H9 (cell line): ENCODE results near the gene ASS1. TPM values are rescaled to one million over a fixed set of nuclear protein-coding genes. Genes with fewer than 3 reads are reported as not detected.
A peak's percentile ranks its signal among the peaks of the same experiment; 100 is the strongest.

ENCODE experiments used
- DNase-seq: peaks from one replicate; pipeline ENCODE4 v3.0.0-alpha.2; 2017
- H2AFZ ChIP-seq: one replicate; pipeline ENCODE4 v1.6.1; 2013; ENCODE audit warnings: mild to moderate bottlenecking, low read length, control low read depth, moderate library complexity
- H2AK5ac ChIP-seq: 2 replicates; pipeline ENCODE4 v1.6.1; 2013; ENCODE audit warnings: low read length, control low read depth, mixed read lengths; ENCODE audit not compliant: insufficient read length
- H2BK120ac ChIP-seq: one replicate; pipeline ENCODE4 v1.6.1; 2013; ENCODE audit warnings: low read depth, mild to moderate bottlenecking, low read length, control low read depth, inconsistent platforms; ENCODE audit not compliant: poor library complexity, severe bottlenecking
- H2BK12ac ChIP-seq: 2 replicates; pipeline ENCODE4 v1.6.1; 2013; ENCODE audit warnings: low read length, control low read depth, mixed read lengths, low read depth; ENCODE audit not compliant: insufficient read length
- H2BK15ac ChIP-seq: 2 replicates; pipeline ENCODE4 v1.6.1; 2013; ENCODE audit warnings: low read depth, low read length, control low read depth
- H2BK20ac ChIP-seq: one replicate; pipeline ENCODE4 v1.6.1; 2013; ENCODE audit warnings: low read depth, mild to moderate bottlenecking, low read length, control low read depth, inconsistent platforms; ENCODE audit not compliant: poor library complexity, severe bottlenecking
- H2BK5ac ChIP-seq: 2 replicates; pipeline ENCODE4 v1.6.1; 2013; ENCODE audit warnings: low read length, control low read depth, mixed read lengths; ENCODE audit not compliant: insufficient read length
- H3K14ac ChIP-seq: 2 replicates; pipeline ENCODE4 v1.6.1; 2013; ENCODE audit warnings: low read length, control low read depth; ENCODE audit not compliant: insufficient read depth
- H3K18ac ChIP-seq: 2 replicates; pipeline ENCODE4 v1.6.1; 2013; ENCODE audit warnings: low read depth, mild to moderate bottlenecking, mixed read lengths, low read length, control low read depth; ENCODE audit not compliant: insufficient read length
- H3K23ac ChIP-seq: 2 replicates; pipeline ENCODE4 v1.6.1; 2013; ENCODE audit warnings: low read length, control low read depth, mixed read lengths, low read depth; ENCODE audit not compliant: insufficient read length
- H3K23me2 ChIP-seq: 2 replicates; pipeline ENCODE4 v1.6.1; 2013; ENCODE audit warnings: low read depth, mild to moderate bottlenecking, mixed read lengths, low read length, control low read depth; ENCODE audit not compliant: insufficient read length, poor library complexity, severe bottlenecking
- H3K27ac ChIP-seq: 2 replicates; pipeline ENCODE4 v1.5.1; 2013; ENCODE audit warnings: low read length, control low read depth, mixed read lengths, low read depth; ENCODE audit not compliant: insufficient read length
- H3K27me3 ChIP-seq: 2 replicates; pipeline ENCODE4 v1.6.1; 2013; ENCODE audit warnings: low read length, control low read depth, inconsistent platforms; ENCODE audit not compliant: insufficient read depth
- H3K4ac ChIP-seq: 2 replicates; pipeline ENCODE4 v1.6.1; 2013; ENCODE audit warnings: low read depth, mild to moderate bottlenecking, control low read depth, inconsistent platforms, low read length, moderate library complexity
- H3K4me1 ChIP-seq: 2 replicates; pipeline ENCODE4 v1.6.1; 2013; ENCODE audit warnings: low read length, control low read depth, inconsistent platforms; ENCODE audit not compliant: insufficient read depth
- H3K4me2 ChIP-seq: 2 replicates; pipeline ENCODE4 v1.6.1; 2013; ENCODE audit warnings: low read length, control low read depth, mixed read lengths; ENCODE audit not compliant: insufficient read length, insufficient read depth
- H3K56ac ChIP-seq: 2 replicates; pipeline ENCODE4 v1.6.1; 2013; ENCODE audit warnings: low read depth, mild to moderate bottlenecking, mixed read lengths, low read length, control low read depth; ENCODE audit not compliant: insufficient read length
- H3K79me1 ChIP-seq: 2 replicates; pipeline ENCODE4 v1.6.1; 2013; ENCODE audit warnings: low read depth, mild to moderate bottlenecking, moderate library complexity, low read length, control low read depth, inconsistent platforms; ENCODE audit not compliant: insufficient read depth, poor library complexity, severe bottlenecking
- H3K79me2 ChIP-seq: 2 replicates; pipeline ENCODE4 v1.6.1; 2013; ENCODE audit warnings: low read length, control low read depth, inconsistent platforms; ENCODE audit not compliant: insufficient read depth
- H3K9ac ChIP-seq: 2 replicates; pipeline ENCODE4 v1.6.1; 2013; ENCODE audit warnings: low read length, control low read depth, mixed read lengths; ENCODE audit not compliant: insufficient read length; ENCODE audit errors: extremely low read depth
- H3K9me3 ChIP-seq: one replicate; pipeline ENCODE4 v1.6.1; 2013; ENCODE audit warnings: low read depth, low read length, inconsistent platforms; ENCODE audit not compliant: control insufficient read depth
- H3T11ph ChIP-seq: one replicate; pipeline ENCODE4 v1.6.1; 2013; ENCODE audit warnings: mild to moderate bottlenecking, low read length, control low read depth, inconsistent platforms
- H4K20me1 ChIP-seq: one replicate; pipeline ENCODE4 v1.6.1; 2013; ENCODE audit not compliant: control insufficient read depth, insufficient read length, insufficient read depth
- H4K5ac ChIP-seq: 2 replicates; pipeline ENCODE4 v1.6.1; 2013; ENCODE audit warnings: low read depth, mild to moderate bottlenecking, mixed read lengths, low read length, control low read depth; ENCODE audit not compliant: insufficient read length
- H4K8ac ChIP-seq: replicated peaks from 2 replicates; pipeline ENCODE4 v1.6.1; 2013; ENCODE audit warnings: low read length, control low read depth, mixed read lengths, low read depth; ENCODE audit not compliant: insufficient read length
- H4K91ac ChIP-seq: 2 replicates; pipeline ENCODE4 v1.6.1; 2013; ENCODE audit warnings: low read depth, mild to moderate bottlenecking, moderate library complexity, mixed read lengths, low read length, control low read depth; ENCODE audit not compliant: insufficient read length
- H3K27ac Mint-ChIP-seq, 3 experiments: 2 replicates in 2 of 3; 3 replicates in 1 of 3; pipeline ENCODE4 v1.8.0; 2020 to 2021; ENCODE audit warnings: mixed read lengths in 3 of 3, mild to moderate bottlenecking in 1 of 3, moderate library complexity in 1 of 3
- H3K27me3 Mint-ChIP-seq: 2 replicates; pipeline ENCODE4 v1.8.0; 2021; ENCODE audit warnings: low read depth, mild to moderate bottlenecking, moderate library complexity, mixed read lengths
- H3K36me3 Mint-ChIP-seq, 3 experiments: 2 replicates in 2 of 3; 3 replicates in 1 of 3; pipeline ENCODE4 v1.8.0; 2020 to 2021; ENCODE audit warnings: low read depth in 3 of 3, mixed read lengths in 3 of 3; ENCODE audit not compliant: insufficient read depth in 1 of 3
- H3K4me1 Mint-ChIP-seq, 2 experiments: 2 replicates each; pipeline ENCODE4 v1.8.0; 2020; ENCODE audit warnings: mixed read lengths in 2 of 2
- H3K4me3 Mint-ChIP-seq, 2 experiments: 2 replicates in 1 of 2; 3 replicates in 1 of 2; pipeline ENCODE4 v1.8.0; 2020 to 2021; ENCODE audit warnings: mild to moderate bottlenecking in 2 of 2, mixed read lengths in 2 of 2, moderate library complexity in 1 of 2
- H3K9me3 Mint-ChIP-seq, 2 experiments: 2 replicates in 1 of 2; 3 replicates in 1 of 2; pipeline ENCODE4 v1.8.0; 2020; ENCODE audit warnings: mild to moderate bottlenecking in 2 of 2, mixed read lengths in 2 of 2, moderate library complexity in 1 of 2
- CTCF ChIP-seq: fragments of 200-600 bp; sonication (generic); conservative IDR thresholded peaks from 3 replicates; pipeline ENCODE4 v1.8.0; 2021; ENCODE audit warnings: antibody characterized with exemption, mild to moderate bottlenecking
- WGBS: extraction: QIAGEN DNeasy Blood & Tissue Kit; methylation state at CpG from one replicate; pipeline ENCODE4 v1.1.7; 2013; ENCODE audit warnings: missing lambda C conversion rate, low lambda C conversion rate, mixed read lengths; ENCODE audit not compliant: insufficient read length; ENCODE audit errors: extremely low coverage; 5-methylcytosine and 5-hydroxymethylcytosine counted together
- total RNA-seq: library from RNA; stranded (reverse); gene quantifications from 2 replicates; pipeline ENCODE4 v1.2.1, GENCODE V29; 2021

Gene ASS1
- total RNA-seq, 1 experiment from 2014 or later, result 118 TPM

DNA sequence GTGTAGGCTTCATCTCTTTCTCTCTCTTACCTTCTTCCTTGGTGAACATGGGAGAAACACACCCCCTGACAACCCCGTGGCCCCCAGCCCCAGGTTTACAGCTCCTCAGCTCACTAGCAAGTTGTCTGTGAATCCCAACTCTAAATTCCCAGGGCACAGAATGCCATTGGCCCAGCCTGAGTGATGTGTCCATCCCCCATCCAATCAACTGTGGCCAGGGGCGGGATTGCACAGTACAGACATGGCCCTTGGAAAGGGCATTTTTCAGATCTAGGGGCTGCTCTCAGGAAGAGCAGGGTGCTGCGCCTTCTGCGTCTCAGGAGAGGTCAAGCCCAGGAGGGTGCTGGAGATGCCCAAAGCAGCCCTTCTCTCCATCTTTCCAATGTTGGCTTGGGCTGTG is 48.2 kb upstream of the ASS1 start:
- Histone ChIP-seq H3K14ac (no peak overlapping the region), H4K91ac (no peak overlapping the region), H2AK5ac (no peak overlapping the region), H3K79me2 (no peaks in the 10 kb centered on the region), H2BK120ac (no peak overlapping the region), H3T11ph (no peak overlapping the region), H2BK15ac (no peak overlapping the region), H3K4me2 (no peak overlapping the region), H3K27me3 (no peaks in the 10 kb centered on the region), H3K79me1 (no peaks in the 10 kb centered on the region), H3K27ac (no peak overlapping the region), H4K8ac (no peak overlapping the region), H4K5ac (no peak overlapping the region), H3K23ac (no peak overlapping the region), H4K20me1 (no peaks in the 10 kb centered on the region), H3K4me1 (no peaks in the 10 kb centered on the region), H3K9ac (no peak overlapping the region), H2BK12ac (no peak overlapping the region), H3K18ac (no peak overlapping the region), H2AFZ (no peak overlapping the region), H2BK20ac (no peak overlapping the region), H3K23me2 (no peaks in the 10 kb centered on the region), H2BK5ac (no peak overlapping the region), H3K4ac (no peak overlapping the region), H3K9me3 (no peaks in the 10 kb centered on the region), H3K56ac (no peak overlapping the region)
- no peak for DNase-seq
- H3K27ac Mint-ChIP-seq, result peak overlapping the region in 2 of 3 experiments; percentile 27 to 79; a peak in 1 of 7 replicates
- no peak overlapping the region; a peak in 1 of 5 replicates for H3K4me3 Mint-ChIP-seq
- WGBS, result no CpG with 5 or more reads among the region's 4 CpGs
- TF ChIP-seq CTCF, result no peak
- H3K9me3 Mint-ChIP-seq, result no peaks in the 10 kb centered on the region; a peak in 1 of 5 replicates
- H3K4me1 Mint-ChIP-seq, result peaks cover 8 to 13% of the 10 kb centered on the region in 2 experiments; a peak in 3 of 4 replicates
- H3K27me3 Mint-ChIP-seq, result no peaks in the 10 kb centered on the region
- peaks cover 4 to 23% (median 11%) of the 10 kb centered on the region in 3 experiments for H3K36me3 Mint-ChIP-seq
